ENCODE results near the gene ATG4B.
"Not testable (repeated sequence)": the region's sequence is repeated elsewhere in the genome, so short reads cannot be mapped to it uniquely, and the experiment has no call there.

ATG4B gene

DNA sequence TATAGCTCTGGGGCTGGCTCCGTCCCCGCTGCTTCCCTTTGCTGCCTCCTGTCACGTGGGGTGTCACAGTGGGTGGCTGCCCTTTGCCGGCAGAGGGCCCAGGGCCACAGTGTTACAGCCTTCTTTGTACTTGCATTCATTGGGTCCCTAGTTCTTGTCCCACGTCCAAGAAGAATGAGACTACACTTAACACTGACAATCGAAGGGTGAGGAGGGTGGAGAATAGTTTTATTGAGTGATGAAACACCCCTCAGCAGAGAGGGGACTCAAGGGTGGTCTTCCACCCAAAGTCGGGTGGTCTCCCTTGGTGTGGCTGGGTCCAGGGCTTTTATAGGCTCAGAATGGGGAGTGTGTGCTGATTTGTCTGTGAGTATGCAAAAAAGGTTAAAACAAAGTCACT is 1.9 kb downstream of the ATG4B start:
- no peak for DNase-seq (ENCODE audit: low read depth, low spot score)

DNA sequence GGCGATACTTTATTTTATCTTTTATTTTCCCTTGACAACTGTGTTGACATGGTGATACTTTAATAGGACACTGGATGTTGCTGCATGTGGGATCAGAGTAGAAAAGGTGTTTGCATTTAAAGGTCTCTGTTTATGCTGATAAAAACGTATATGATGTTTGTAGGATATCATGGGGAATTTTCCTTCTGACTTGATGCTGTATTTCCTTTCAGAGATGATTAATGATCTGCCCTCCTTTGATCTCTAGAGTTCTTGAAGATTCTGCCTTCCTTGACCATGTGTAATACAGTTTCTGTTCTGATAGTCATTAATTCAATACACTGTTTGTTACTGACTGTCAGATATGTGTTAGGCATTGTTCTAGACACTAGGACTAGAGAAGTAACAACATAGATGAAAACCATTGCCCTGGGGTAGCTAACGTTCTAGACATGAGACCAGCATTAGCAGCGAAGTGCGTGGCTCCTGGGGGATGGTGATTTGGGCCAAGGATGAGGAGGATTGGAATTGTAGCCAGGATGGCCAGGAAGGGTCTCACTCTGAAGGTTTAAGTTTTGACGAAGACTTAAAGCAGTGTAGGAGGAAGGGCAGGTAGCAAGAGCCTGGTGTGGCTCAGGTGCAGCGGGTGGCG is 2.8 kb downstream of the ATG4B start:
- DNase-seq (ENCODE audit: low read depth, low spot score), result no peak

DNA sequence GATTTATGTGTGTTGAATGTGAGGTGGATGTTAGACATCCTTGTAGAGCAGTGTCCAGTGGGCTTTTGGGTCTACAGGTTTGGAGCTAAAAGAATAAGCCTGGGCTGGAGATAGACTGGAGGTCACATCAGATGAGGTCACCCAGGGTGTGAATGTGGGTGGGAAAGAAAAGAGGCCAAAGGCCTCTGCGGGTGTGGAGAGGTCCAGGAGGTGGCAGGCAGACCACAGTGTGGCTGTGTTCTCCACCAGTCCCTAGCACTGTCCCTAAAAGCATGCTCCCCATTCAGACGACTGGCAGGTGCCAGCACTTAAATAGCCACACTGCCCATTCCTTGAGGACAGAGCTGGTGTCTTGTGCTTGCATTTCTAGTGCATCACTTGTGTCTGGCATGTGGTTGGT is 4.1 kb downstream of the ATG4B start:
- DNase-seq (ENCODE audit: low read depth, low spot score), result no peak

DNA sequence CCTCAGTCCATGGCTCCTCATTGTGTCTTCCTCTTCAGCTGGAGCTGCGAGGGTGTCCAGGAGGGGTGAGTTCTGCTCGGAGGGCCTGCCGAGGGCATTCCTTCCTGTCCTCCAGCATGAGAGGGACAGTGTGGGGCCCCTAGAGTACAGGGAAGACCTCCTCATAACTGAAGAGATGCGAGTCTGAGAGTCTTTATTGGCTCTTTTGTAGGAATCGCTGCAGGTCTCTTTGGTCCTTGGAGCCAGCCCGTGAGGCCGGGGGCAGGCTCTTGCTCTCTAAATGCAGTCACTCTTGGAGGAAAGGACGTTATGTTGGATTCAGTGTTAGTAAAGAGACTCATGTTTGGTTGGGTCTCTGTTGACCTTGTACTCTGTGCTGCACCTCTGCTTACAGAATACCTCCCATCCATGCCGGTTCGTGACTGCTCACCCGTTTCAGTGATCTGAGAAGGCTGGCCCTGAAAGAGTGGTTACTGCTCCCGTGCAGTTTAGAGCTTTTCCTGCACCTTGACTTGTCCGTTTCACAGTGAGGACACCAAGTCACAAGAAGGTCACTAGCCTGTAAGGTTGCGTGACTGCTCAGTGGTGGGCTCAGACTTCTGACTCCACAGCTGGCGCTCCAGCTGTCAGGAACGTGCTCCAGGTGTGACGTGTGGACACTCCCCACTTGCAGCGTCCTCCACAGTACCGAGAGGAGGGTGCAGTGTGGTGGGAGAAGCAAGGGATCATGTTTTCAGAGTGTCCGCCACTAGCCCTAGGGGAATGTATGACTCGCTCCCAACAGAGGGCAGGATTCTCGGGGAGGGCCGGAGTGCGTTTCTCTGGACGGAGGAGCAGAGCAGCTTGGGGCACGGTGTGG is 7.8 kb downstream of the ATG4B start:
- no peak for DNase-seq (ENCODE audit: low read depth, low spot score)

DNA sequence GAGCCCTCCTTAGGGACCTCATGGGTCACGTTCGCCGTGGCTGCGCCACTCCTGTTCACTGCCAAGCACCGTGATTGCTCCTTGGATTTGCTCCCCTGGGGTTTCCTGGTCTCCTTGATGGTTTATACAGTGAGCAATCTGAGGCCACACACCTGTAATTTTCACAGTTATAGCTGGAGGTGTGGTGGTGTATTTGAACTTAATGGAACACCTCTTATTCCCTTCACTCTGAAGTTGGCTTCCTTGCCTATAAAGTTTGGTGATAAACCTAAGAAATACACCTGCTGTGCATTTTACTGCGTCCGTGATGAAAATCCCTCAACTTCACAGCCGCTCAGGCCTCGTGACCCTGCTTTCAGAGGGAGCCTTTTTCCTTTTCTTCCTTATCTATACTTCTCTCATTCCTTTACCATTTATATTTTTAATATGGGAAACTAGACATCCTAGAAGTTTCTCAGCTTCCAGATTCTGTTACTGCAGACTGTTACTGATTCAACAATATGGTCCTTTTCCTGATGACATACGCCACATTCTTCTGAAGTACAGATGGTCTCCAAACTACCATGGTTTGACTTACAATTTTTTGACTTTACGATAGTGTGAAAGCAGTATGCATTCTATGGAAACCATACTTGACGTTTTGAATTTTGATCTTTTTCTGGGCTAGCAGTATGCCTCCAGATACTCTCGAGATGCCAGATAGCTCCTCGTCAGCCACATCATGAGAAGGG is 8.6 kb downstream of the ATG4B start:
- no peak for DNase-seq (ENCODE audit: low read depth, low spot score)

DNA sequence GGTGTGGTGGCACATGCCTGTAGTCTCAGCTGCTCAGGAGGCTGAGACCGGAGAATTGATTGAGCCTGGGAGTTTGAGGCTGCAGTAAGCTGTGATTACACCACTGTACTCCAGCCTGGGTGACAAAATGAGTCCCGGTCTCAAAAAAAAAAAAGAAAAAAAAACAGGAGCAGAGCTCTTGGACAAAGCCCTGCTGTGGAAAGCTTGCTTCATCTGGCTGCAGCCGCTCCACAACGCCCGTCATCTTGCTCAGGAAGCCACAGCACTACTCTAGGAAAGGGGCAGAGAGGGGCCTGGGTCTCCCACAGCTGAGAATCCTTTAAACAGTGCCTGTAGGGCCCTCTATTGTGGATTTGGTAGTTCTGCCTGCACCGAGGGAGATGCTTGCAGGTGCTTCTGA is 11.0 kb downstream of the ATG4B start:
- no peak for DNase-seq (ENCODE audit: low read depth, low spot score)

DNA sequence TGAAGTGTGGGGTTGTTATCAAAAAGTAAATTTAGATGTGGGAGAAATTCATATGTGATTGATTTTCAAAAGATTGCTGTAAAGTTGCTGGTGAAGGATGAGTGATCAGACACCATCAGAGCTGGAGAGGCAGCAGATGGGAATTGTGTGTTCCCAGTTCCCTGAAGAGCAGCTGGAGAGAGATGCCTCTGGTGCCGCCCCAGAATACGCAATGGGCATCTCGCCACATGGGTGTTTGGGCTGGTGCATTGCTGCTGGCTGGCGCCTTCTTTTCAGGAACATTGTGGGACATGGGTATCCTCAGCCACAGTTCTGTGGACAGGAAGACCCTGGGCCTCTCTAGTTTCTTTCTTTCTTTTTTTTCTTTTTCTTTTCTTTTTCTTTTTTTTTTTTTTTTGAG is 11.9 kb downstream of the ATG4B start:
- no peak for DNase-seq (ENCODE audit: low read depth, low spot score)

DNA sequence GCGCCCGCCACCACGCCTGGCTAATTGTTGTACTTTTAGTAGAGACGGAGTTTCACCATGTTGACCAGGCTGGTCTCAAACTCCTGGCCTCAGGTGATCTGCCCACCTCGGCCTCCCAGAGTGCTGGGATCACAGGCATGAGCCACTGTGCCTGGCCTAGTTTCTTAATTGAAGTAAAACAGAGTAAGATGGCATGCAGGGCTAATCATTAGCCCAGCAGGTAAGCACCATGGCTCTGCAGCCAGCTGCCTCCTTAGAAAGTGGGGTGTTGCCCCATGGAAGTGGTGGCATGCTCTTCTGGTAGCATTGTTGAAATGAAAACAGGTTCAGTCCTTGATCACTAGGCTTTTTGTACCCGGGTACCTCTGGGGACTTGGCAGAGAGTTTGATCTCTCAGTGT is 12.4 kb downstream of the ATG4B start:
- no peak for DNase-seq (ENCODE audit: low read depth, low spot score)

DNA sequence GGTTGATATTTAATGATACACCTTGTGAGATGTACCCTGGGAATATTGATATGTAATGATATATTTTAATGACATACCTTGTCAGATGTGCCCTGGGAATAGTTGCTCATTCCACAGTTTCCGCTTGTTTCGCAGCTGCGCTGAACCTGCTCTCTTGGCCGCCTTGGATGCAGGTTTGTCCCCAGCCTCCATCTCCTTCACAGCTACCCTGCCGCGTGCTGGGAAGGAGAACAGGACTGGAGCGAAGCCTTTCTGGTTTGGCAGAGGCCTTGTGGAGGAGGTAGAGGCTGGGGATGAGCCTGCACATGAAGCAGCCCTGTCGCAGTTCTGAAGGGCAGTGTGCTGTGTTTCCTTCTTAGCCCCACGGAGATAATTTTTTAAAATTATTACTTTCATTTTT is 14.6 kb downstream of the ATG4B start:
- no peak for DNase-seq (ENCODE audit: low read depth, low spot score)

DNA sequence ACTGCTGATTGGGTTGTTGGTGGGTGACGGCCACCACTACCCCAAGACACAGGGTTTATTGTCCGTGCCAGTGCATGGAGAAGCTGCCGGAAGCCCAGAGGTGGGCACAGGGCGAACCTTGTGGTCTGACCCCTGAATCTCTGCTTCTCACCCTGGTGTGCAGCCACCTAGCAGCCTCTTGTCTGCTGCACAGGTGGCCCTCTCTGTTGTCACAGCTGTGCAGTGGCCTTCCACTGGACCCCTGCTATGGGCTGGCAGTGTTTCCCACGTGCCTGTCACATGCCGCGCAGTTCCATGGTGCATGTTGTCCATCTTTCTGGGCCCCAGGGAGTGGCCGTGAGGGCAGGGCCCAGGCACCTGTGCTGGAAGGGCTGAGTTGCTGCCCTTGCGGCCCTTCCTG is 15.2 kb downstream of the ATG4B start:
- no peak for DNase-seq (ENCODE audit: low read depth, low spot score)

DNA sequence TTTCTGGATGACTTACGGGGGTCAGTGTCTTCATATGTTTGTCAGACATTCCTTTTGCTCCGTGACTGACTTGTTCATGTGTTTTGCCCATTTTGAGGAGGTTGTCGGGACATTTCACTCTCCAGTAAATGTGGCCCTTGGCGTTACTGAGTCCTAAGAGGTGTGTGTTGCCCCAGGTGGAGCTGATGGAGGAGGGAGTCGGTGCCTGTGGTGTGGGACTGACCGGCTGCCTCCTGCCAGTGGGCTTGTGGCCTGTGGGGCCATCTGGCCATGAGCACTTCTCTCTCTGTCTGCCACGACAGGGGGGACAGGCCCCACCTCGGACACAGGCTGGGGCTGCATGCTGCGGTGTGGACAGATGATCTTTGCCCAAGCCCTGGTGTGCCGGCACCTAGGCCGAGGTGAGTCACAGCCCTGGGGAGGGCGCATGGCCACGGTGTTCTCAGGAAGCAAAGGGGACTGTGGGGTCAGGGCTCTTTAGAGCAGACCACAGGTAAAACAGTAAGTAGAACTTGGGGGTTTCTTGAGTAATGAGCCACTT is 15.8 kb downstream of the ATG4B start:
- no peak for DNase-seq (ENCODE audit: low read depth, low spot score)

DNA sequence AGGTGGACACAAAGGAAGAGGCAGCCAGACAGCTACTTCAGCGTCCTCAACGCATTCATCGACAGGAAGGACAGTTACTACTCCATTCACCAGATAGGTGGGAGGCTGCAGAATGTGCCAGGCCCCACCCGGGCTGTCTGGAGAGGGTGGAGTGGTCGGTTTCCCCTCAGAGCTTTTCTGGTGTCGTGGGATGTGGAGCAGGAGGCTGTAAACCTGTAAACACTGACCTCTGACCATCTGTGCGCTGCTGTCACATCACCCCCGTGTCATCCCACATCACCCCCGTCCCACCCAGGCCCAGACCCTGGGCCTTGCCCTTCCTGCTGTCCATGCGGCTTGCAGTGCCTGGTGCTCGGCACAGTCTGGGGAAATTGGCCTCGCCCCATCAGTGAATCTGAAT is 17.1 kb downstream of the ATG4B start:
- DNase-seq (ENCODE audit: low read depth, low spot score), result no peak

DNA sequence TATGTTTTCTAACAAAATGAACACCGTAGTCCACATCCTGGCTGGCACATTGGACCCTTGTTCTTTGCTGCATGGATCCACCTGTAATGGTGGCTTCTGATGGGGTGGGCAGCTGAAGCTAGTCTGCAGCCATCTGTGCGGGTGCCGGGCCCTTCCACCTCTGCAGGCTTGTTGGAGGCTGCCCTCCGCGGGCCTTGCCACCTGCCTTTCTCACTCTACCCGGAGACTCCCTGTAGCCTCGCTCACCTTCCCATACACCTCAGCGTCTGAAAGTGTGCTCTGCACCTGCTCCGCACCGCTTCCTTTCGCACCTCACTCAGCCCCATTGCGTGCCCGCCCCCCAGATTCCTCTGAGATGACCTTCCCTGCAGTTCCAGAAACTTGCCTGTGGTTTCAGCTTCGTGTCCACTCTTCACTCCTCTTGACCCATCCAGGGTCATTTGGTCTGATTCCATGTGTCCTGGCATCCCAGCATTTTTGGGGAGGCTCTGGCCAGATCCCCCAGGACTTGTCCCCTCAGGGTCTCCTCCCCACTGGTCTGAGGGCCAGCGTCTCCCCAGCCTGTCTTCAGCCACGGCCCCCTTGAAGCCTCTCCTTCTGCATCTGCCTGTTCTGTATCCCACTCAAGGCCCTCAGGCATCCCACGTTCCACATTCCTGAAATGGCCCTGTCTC is 18.2 kb downstream of the ATG4B start:
- no peak for DNase-seq (ENCODE audit: low read depth, low spot score)

DNA sequence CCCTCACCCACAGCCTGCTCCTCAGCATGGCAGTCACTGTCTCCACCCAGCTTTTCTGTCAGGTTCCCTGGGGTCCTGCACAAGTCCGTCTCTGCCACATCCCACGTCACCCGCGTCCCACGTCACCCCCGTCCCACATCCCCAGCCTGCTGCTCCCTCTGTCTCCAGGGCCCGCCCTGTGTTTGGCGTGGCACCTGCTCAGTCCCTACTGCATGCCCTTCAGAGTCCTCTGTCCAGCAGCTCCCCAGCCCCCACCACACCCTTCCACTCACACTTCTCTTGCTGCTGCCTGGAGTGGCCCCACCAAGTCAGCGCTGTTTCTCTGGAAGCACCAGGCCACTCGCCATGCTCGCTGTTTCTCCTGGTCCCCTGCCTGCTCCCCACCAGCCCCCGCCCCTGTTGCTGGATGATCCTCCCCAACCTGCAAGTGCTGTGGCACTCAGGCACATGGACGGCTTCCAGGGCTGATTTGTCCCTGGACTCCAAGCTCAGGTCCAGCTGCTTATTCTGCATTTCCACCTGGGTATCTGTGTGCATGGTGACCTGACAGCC is 18.8 kb downstream of the ATG4B start:
- no peak for DNase-seq (ENCODE audit: low read depth, low spot score)

DNA sequence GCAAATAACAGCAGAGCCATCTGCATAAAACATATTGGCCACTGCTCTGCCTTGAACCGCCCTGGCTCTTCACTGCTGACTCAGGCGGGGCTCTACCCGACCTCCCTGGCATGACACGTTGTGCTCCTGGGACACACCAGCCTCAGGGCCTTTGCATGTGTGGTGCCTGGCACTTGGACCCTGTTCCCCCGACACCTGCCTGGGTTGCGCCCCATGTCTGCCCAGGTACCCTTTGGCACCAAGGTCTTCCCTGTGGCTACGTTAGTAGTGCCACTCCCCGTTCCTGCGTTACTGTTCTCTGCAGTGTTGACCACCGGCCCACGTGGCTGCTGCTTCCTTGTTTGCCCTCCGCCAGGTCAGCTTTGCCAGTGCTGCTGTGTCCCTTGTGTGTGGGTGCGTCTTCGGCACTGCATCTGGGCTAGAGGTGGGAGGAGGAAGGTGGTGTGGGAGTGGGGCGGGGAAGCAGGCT is 20.3 kb downstream of the ATG4B start:
- DNase-seq (ENCODE audit: low read depth, low spot score), result no peak

DNA sequence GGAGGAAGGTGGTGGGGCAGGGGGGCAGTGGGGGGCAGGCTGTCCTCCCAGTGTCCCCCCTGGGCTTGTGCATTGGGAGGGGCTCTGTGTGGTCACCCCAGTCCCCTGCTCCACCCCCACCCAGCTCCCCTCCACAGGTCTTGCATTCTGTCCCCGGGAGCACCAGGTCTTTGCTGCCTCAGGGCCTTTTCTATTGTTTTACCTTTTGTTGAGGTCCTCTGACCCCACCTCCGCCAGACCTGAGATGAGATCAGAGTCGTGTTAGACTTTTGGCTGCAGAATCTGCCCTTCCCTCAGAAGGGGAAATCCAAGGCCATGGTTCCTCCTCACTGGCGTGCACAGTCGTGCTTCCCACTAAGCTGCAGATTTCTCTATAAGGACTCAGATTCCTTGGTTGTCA is 20.8 kb downstream of the ATG4B start:
- no peak for DNase-seq (ENCODE audit: low read depth, low spot score)

DNA sequence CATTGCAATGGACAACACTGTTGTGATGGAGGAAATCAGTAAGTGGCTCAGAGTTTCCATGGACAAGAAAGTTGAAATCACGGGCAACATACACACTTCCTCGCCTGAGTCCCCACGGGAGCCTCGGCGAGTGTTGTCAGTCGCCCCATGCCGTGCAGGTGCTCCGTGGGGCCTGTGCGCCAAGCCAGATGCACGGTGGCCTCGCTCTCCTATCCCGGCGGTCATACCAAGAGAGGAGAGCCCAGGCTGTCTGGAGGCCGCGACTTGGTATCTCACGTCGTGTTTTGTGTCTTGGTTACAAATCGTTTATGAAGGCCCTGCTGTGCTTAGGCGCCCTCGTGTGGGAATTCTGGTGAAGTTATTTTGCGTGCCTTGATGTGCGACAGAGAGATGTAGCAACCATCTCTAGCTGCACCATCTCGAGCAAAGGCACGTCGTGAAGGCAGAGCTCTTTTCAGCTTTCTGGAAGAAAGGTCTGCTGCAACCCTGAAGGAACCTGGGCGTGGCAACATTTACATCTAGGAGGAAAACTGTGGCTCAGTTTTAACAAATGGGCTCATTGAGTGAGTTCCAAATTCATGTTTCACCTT is 21.8 kb downstream of the ATG4B start:
- DNase-seq (ENCODE audit: low read depth, low spot score), result peak; percentile 85

DNA sequence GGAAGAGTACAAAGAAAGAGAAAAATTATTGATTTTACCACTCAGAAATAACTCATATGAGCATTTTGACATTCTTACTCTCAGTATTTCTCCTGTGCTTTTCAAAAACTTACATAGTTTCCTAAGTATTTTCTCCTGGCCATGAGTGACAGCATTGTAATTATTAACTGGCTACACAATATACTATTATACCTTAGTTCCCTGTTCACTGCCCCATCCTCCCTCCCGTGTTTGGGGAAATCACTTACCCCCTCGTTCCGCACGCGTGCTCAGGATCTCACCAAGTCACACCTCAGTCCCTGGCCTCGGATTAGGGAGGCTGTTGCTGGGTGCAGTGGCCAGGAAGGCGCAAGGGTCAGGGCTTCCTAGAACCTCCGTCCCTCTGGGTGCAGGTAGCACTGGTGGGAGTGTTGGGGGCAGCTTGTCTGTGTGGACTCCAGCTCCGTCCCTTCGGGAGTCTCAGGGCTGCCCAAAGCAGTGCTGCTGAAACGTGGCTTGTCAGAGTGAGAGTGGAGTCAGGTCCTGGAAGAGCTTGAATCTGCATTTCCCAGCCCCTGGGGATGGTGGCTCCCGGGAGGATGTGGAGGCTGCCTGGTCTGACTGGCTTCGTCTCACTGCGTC is 23.2 kb downstream of the ATG4B start:
- DNase-seq (ENCODE audit: low read depth, low spot score), result no peak

DNA sequence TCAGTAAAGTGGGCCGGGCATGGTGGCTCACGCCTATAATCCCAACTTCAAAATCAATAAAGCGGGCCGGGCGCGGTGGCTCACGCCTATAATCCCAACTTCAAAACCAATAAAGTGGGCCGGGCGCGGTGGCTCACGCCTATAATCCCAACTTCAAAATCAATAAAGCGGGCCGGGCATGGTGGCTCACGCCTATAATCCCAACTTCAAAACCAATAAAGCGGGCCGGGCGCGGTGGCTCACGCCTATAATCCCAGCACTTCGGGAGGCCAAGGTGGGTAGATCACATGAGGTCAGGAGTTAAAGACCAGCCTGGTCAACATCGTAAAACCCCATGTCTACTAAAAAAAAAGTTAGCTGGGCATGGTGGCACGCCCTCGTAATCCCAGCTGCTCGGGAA is 25.2 kb downstream of the ATG4B start:
- DNase-seq (ENCODE audit: low read depth, low spot score), result not testable (repeated sequence)

DNA sequence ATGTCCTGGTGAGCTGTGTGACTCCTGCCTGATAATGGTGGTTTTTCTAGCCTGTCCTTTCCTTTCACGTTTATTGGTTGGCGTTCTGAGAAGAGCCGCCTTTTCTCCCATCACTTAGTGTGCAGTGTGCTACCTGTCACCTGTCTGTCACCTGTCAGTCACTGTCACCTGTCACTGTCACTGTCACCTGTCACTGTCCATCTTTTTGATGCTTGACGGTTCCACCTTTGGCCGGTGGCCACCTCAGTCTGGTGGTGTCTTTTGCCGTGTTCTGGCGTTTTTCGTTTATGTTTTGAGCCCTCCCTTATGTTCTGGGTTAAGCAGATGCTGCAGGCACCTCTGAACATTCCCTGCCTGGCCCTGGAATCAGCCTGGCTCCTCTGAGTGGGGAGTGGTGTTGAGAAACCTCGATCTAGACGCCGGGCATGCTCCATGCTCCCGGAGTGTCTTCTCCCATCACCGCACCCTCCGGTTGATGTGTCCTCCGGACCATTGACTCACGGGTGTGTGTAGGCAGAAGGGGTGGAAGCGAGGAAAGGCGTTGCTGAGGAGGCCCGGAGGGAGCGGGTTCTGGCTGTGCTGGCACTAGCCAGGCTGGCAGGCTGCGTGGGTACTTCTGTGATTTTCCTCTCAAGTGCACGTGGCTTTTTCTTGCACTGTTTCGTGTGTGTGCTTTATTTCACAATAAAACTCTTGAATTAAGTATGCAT is 28.4 kb downstream of the ATG4B start:
- DNase-seq (ENCODE audit: low read depth, low spot score), result no peak
